Mucosa of rectum (tissue), 2 donors: ENCODE results near the gene HIGD1B.

Source experiments
- H3K27ac ChIP-seq, 2 donors: one replicate each; pipeline ENCODE4 v1.7.0; 2013; ENCODE audit warnings: inconsistent platforms in 2 of 2, low read depth in 2 of 2, low read length in 2 of 2
- H3K27me3 ChIP-seq, 2 donors: one replicate each; pipeline ENCODE4 v1.7.0; 2013; ENCODE audit warnings: low read length in 2 of 2; ENCODE audit not compliant: control insufficient read depth in 2 of 2, insufficient read depth in 2 of 2
- H3K36me3 ChIP-seq, 2 donors: one replicate each; pipeline ENCODE4 v1.7.0; 2013; ENCODE audit warnings: low read length in 2 of 2; ENCODE audit not compliant: control insufficient read depth in 2 of 2, insufficient read depth in 2 of 2
- H3K4me1 ChIP-seq, 2 donors: one replicate each; pipeline ENCODE4 v1.7.0; 2013; ENCODE audit warnings: low read length in 2 of 2, mild to moderate bottlenecking in 1 of 2; ENCODE audit not compliant: control insufficient read depth in 2 of 2, insufficient read depth in 2 of 2
- H3K4me3 ChIP-seq, 2 donors: one replicate each; pipeline ENCODE4 v1.7.0; 2013; ENCODE audit warnings: low read length in 2 of 2
- H3K9ac ChIP-seq, 2 donors: one replicate each; pipeline ENCODE4 v1.7.0; 2013; ENCODE audit warnings: low read length in 2 of 2, low read depth in 1 of 2, mild to moderate bottlenecking in 1 of 2
- H3K9me3 ChIP-seq, 2 donors: one replicate each; pipeline ENCODE4 v1.7.0; 2013; ENCODE audit warnings: low read length in 2 of 2; ENCODE audit not compliant: control insufficient read depth in 2 of 2
- donor health status: healthy.
- donor health status: Normal muscosa, but diverticular disease.

Gene HIGD1B

GRCh38 chr17:44859701-44860100, 12.0 kb downstream of the HIGD1B start:
- Histone ChIP-seq H3K4me1 (no peaks in the 10 kb centered on the region), H3K9ac (no peak overlapping the region), H3K27me3 (no peaks in the 10 kb centered on the region), H3K27ac (no peak overlapping the region), H3K4me3 (no peak overlapping the region), H3K9me3 (no peaks in the 10 kb centered on the region), H3K36me3 (peaks cover 72 to 79% of the 10 kb centered on the region in 2 donors)

GRCh38 chr17:44862278-44862914, 14.7 kb downstream of the HIGD1B start:
- H3K9ac ChIP-seq, result no peak overlapping the region
- no peak overlapping the region for H3K4me3 ChIP-seq
- no peaks in the 10 kb centered on the region for H3K27me3 ChIP-seq
- H3K27ac ChIP-seq, result no peak overlapping the region
- H3K9me3 ChIP-seq, result no peaks in the 10 kb centered on the region
- peaks cover 57 to 68% of the 10 kb centered on the region in 2 donors for H3K36me3 ChIP-seq
- H3K4me1 ChIP-seq, result no peaks in the 10 kb centered on the region

DNA sequence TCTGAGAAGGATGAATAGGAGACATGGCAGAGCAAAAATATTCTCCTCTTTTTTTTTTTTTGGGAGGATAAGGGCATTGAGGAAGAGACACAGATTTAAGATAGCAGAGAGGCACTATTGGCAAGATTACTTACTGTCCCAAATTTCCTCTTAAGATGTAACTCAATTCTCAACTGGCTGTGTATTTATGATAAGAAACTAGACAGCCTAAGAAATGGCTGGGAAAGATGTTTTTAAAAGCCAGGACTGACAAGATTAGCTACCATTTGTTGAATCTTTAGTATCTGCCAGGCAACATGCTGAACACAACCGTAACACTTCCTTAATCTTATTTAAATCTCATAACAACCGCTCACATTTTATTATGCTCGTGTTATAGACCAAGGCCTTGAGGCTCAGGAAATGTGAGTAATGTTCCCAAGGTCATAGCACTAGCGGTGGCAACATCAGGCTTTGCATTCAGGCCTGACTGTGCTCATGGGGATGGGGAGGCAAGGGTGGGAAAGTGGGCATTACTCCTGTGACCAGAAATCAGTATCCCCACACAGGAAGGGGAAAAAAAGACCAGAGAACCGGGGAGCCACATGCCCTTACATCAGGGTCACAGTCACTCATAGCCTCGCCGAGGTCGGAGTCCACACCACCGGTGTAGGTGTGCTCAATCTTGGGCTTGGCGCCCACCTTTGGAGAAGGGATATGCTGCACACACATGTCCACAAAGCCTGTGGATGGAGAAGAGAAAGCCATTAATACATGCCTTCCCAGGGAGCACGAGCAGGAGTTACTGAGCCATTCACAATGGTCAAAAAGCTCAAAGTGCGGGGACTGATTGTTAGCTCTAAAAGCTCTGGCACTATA, 15.6 kb downstream of the HIGD1B start:
- H3K4me1 ChIP-seq, result no peaks in the 10 kb centered on the region
- no peak overlapping the region for H3K4me3 ChIP-seq
- H3K9ac ChIP-seq, result no peak overlapping the region
- no peak overlapping the region for H3K27ac ChIP-seq
- no peaks in the 10 kb centered on the region for H3K9me3 ChIP-seq
- no peaks in the 10 kb centered on the region for H3K27me3 ChIP-seq
- peaks cover 58 to 72% of the 10 kb centered on the region in 2 donors for H3K36me3 ChIP-seq

DNA sequence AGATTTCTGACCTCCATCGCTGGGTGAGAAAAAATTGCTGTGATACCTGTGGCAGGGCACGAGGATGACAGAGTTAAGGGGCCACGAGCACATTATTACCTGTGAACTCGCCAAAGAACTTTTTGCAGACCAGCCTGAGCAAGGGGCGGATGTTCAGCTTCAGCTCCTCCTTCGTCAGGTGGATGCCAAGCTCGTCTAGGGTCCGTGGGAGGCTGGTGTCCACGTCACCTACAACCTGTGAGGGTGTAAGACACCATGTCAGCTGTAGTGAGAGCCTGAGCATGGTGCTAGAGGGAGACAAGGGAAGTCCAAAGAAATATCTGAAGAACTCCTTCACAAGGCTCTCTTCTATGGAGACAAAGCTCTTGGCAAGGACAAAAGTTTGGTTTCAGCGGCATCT, 17.1 kb downstream of the HIGD1B start:
- Histone ChIP-seq H3K36me3 (peaks cover 51 to 72% of the 10 kb centered on the region in 2 donors), H3K4me3 (no peak overlapping the region), H3K4me1 (no peaks in the 10 kb centered on the region), H3K9me3 (no peaks in the 10 kb centered on the region), H3K27ac (no peak overlapping the region), H3K27me3 (no peaks in the 10 kb centered on the region), H3K9ac (no peak overlapping the region)

GRCh38 chr17:44865231-44865660, 17.6 kb downstream of the HIGD1B start:
- H3K9me3 ChIP-seq, result no peaks in the 10 kb centered on the region
- no peak overlapping the region for H3K4me3 ChIP-seq
- no peaks in the 10 kb centered on the region for H3K27me3 ChIP-seq
- no peak overlapping the region for H3K27ac ChIP-seq
- peaks cover 50 to 72% of the 10 kb centered on the region in 2 donors for H3K36me3 ChIP-seq
- no peak overlapping the region for H3K9ac ChIP-seq
- no peaks in the 10 kb centered on the region for H3K4me1 ChIP-seq

- H3K27me3 ChIP-seq, result no peaks in the 10 kb centered on the region
- peaks cover 50 to 69% of the 10 kb centered on the region in 2 donors for H3K36me3 ChIP-seq
- H3K9ac ChIP-seq, result no peak overlapping the region
- no peaks in the 10 kb centered on the region for H3K9me3 ChIP-seq
- H3K27ac ChIP-seq, result no peak overlapping the region
- no peaks in the 10 kb centered on the region for H3K4me1 ChIP-seq
- H3K4me3 ChIP-seq, result no peak overlapping the region
Observed at GRCh38 chr17:44865931-44866330, 18.2 kb downstream of the HIGD1B start.

- Histone ChIP-seq H3K36me3 (peaks cover 52 to 73% of the 10 kb centered on the region in 2 donors), H3K9me3 (no peaks in the 10 kb centered on the region), H3K27me3 (no peaks in the 10 kb centered on the region), H3K9ac (no peak overlapping the region), H3K4me3 (no peak overlapping the region), H3K27ac (no peak overlapping the region), H3K4me1 (no peaks in the 10 kb centered on the region)
Observed at GRCh38 chr17:44867841-44868240, 20.2 kb downstream of the HIGD1B start.

DNA sequence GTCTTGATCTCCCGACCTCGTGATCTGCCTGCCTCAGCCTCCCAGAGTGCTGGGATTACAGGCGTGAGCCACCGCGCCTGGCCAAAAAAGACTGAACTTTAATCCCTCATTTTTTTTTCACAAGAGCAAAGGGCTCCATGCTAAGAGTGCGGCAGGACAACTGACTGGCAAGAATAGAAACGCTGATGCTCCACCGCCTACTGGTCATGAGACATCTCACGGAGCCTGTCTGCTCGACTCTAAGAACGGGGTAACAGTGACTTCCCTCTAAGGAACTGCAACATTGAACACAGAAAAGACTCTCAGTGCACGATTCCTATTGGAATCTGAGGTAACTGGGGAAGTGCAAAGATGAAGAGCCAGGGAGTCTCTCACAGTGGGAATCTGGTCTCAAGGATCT, 23.9 kb downstream of the HIGD1B start:
- H3K9me3 ChIP-seq, result no peaks in the 10 kb centered on the region
- no peak overlapping the region for H3K27ac ChIP-seq
- no peak overlapping the region for H3K9ac ChIP-seq
- no peaks in the 10 kb centered on the region for H3K4me1 ChIP-seq
- no peak overlapping the region for H3K4me3 ChIP-seq
- no peaks in the 10 kb centered on the region for H3K27me3 ChIP-seq
- peaks cover 49 to 71% of the 10 kb centered on the region in 2 donors for H3K36me3 ChIP-seq

DNA sequence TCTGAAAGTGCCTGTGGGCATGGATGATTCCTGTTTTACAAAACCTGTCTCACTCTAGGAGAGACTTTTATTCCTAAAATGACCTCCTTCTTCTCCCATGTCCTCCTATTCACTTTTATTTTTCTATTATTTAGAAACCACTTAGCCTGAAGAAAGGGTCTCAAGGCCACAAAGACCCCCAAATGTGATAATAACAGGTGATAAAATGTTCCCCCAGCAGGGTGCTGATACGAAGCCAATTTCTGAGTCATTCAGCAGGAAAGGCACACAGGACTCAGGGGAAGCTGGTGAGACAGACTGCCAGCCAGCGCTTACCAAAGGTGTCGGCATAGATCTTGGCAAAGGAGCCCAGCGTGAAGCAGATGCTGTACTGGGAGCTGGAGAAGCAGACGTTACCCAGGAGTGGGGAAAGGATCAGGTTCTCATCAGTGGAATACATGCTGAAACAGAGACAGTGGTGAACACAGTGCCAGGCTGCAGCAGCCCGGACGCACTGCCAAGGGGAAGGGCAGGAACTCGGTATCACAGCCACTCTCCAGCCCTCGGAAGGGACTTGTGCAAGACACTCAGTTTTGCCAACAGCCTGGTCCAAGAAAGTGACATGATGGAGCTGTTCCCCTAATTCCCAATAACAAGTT, 24.6 kb downstream of the HIGD1B start:
- Histone ChIP-seq H3K9ac (no peak overlapping the region), H3K4me1 (no peaks in the 10 kb centered on the region), H3K27me3 (no peaks in the 10 kb centered on the region), H3K36me3 (peaks cover 52 to 71% of the 10 kb centered on the region in 2 donors), H3K27ac (no peak overlapping the region), H3K4me3 (no peak overlapping the region), H3K9me3 (no peaks in the 10 kb centered on the region)

- H3K9me3 ChIP-seq, result no peaks in the 10 kb centered on the region
- H3K4me3 ChIP-seq, result no peak overlapping the region
- no peak overlapping the region for H3K9ac ChIP-seq
- peaks cover 49 to 57% of the 10 kb centered on the region in 2 donors for H3K36me3 ChIP-seq
- H3K4me1 ChIP-seq, result no peaks in the 10 kb centered on the region
- H3K27ac ChIP-seq, result no peak overlapping the region
- H3K27me3 ChIP-seq, result no peaks in the 10 kb centered on the region
Observed at GRCh38 chr17:44875761-44876160, 28.1 kb downstream of the HIGD1B start.
